Osteocyte (in vitro differentiated cells): ENCODE results near the gene DNMT3B. TPM values are rescaled to one million over a fixed set of nuclear protein-coding genes. Genes with fewer than 3 reads are reported as not detected.

Experiments
- DNase-seq: peaks from one replicate; pipeline ENCODE4 v3.0.0; 2021; ENCODE audit warnings: mixed read lengths; ENCODE audit not compliant: unreplicated experiment; ENCODE audit errors: extremely low spot score
- H3K27ac Mint-ChIP-seq: one replicate; pipeline ENCODE4 v1.8.0; 2021; ENCODE audit warnings: mild to moderate bottlenecking, mixed read lengths; ENCODE audit not compliant: unreplicated experiment
- H3K27me3 Mint-ChIP-seq: one replicate; pipeline ENCODE4 v1.8.0; 2021; ENCODE audit warnings: mixed read lengths; ENCODE audit not compliant: unreplicated experiment
- H3K36me3 Mint-ChIP-seq: one replicate; pipeline ENCODE4 v1.8.0; 2021; ENCODE audit warnings: mixed read lengths; ENCODE audit not compliant: unreplicated experiment
- H3K4me1 Mint-ChIP-seq: one replicate; pipeline ENCODE4 v1.8.0; 2021; ENCODE audit warnings: mixed read lengths; ENCODE audit not compliant: unreplicated experiment
- H3K4me3 Mint-ChIP-seq: one replicate; pipeline ENCODE4 v1.8.0; 2021; ENCODE audit warnings: mild to moderate bottlenecking, moderate library complexity, mixed read lengths; ENCODE audit not compliant: unreplicated experiment
- H3K9me3 Mint-ChIP-seq: one replicate; pipeline ENCODE4 v1.8.0; 2021; ENCODE audit warnings: mixed read lengths; ENCODE audit not compliant: unreplicated experiment
- total RNA-seq: library from RNA; stranded (reverse); gene quantifications from 2 replicates; pipeline ENCODE4 v1.2.1, GENCODE V29; 2021
- TF ChIP-seq, protein P1 (sequence below): fragments of 200-600 bp; sonication (generic); IDR thresholded peaks from 2 replicates; pipeline ENCODE4 v1.5.0; 2021; ENCODE audit warnings: antibody characterized with exemption, mild to moderate bottlenecking, moderate library complexity

Gene DNMT3B
- total RNA-seq, 1 donor from 2014 or later, result 2.9 TPM

DNA sequence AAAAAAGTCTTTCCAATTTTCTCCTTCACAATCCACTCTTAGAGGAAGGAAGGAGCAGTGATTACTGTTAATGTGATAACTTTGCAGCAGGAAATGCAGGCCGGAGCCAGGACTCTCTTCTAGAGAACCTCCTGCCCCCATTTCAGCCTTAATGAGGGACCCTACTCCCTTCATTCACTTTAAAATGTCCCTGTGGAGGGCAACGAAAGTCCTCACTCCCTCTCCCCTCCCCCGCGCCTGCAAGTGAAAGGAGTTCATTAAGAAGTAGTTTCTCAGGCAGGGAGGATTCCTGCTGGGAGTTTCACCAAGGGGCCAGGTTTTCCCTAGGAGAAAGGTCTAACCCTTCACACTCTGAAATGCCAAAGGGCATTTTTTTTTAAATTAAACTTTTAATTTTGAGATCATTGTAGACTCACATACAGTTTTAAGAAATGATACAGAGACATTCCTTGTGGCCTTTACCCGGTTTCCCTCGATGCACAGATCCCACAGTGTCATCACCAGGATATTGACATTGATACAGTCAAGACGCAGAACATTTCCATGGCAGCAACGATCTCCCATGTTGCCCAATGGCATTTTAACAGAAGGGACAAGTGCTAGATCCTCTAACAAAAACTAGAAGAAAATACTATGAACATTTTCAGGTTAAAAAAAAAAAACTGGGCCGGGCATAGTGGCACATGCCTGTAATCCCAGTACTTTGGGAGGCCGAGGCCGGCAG, 12.1 kb upstream of the DNMT3B start:
- H3K36me3 Mint-ChIP-seq, result no peaks in the 10 kb centered on the region
- TF ChIP-seq, protein P1, sequence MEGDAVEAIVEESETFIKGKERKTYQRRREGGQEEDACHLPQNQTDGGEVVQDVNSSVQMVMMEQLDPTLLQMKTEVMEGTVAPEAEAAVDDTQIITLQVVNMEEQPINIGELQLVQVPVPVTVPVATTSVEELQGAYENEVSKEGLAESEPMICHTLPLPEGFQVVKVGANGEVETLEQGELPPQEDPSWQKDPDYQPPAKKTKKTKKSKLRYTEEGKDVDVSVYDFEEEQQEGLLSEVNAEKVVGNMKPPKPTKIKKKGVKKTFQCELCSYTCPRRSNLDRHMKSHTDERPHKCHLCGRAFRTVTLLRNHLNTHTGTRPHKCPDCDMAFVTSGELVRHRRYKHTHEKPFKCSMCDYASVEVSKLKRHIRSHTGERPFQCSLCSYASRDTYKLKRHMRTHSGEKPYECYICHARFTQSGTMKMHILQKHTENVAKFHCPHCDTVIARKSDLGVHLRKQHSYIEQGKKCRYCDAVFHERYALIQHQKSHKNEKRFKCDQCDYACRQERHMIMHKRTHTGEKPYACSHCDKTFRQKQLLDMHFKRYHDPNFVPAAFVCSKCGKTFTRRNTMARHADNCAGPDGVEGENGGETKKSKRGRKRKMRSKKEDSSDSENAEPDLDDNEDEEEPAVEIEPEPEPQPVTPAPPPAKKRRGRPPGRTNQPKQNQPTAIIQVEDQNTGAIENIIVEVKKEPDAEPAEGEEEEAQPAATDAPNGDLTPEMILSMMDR, result no peak
- peaks cover 18% of the 10 kb centered on the region for H3K4me1 Mint-ChIP-seq
- no peaks in the 10 kb centered on the region for H3K9me3 Mint-ChIP-seq
- H3K27ac Mint-ChIP-seq, result no peak overlapping the region
- no peak overlapping the region for H3K4me3 Mint-ChIP-seq
- H3K27me3 Mint-ChIP-seq, result no peaks in the 10 kb centered on the region
- no peak for DNase-seq

DNA sequence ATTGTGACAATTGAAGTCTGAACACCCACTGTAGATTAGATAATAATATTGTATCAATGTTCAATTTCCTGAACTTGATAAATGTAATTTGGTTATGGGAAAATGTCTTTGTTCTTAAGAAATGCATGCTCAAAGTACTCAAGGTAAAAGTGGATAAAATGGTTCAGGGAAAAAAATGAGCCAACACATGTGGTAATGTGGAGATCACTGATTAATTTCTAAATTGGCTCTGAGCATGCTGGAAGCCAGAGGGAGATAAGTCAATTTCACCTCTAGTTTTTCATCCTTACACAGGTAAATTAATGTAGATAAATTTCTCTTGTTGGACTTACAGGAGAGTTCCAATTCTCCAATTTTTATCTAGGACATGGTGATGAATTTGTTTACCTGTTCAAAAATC, 10.9 kb upstream of the DNMT3B start:
- H3K36me3 Mint-ChIP-seq, result no peaks in the 10 kb centered on the region
- no peaks in the 10 kb centered on the region for H3K27me3 Mint-ChIP-seq
- peaks cover 13% of the 10 kb centered on the region for H3K4me1 Mint-ChIP-seq
- H3K9me3 Mint-ChIP-seq, result no peaks in the 10 kb centered on the region
- DNase-seq, result no peak
- TF ChIP-seq, protein P1, result no peak
- H3K27ac Mint-ChIP-seq, result no peak overlapping the region
- no peak overlapping the region for H3K4me3 Mint-ChIP-seq

DNA sequence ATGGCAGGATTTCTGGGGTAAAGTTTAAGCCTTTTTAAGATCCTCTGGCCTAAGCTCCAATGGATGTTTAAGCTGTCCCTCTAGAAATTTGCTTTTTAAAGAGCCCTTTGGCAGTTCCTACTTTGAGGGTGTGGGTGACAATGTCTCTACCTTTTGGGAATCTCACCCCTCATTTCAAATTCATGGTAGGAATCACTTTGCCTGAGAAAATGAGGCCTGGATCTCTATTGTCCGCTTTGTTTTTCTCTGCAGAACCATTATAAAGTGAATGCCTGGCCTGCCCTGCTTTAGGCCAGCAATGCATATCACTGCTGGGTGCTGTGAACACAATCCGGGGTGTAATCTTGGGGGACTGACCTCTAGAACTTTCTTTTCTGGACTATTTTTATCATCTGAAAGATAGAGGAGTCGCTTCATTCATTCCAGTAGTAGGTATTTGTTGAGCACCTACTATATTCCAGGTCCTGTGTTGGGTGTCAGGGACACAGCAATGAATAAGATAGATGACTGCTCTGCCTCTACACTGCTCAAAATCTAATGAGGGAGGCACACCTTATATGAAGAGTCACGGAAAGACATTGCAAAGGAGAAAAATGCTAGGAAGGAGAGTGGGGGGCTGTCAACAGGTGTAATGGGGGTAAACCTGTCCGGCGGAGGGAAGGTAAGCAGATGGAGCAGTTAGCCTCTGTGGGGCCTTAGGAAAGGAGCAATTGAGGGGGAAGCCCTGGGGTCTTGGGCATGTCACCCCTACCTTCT, 10.3 kb upstream of the DNMT3B start:
- Mint-ChIP-seq H3K36me3 (no peaks in the 10 kb centered on the region), H3K4me3 (no peak overlapping the region), H3K4me1 (peaks cover 9% of the 10 kb centered on the region), H3K27ac (no peak overlapping the region), H3K9me3 (no peaks in the 10 kb centered on the region), H3K27me3 (no peaks in the 10 kb centered on the region)
- TF ChIP-seq, protein P1, result no peak
- no peak for DNase-seq

DNA sequence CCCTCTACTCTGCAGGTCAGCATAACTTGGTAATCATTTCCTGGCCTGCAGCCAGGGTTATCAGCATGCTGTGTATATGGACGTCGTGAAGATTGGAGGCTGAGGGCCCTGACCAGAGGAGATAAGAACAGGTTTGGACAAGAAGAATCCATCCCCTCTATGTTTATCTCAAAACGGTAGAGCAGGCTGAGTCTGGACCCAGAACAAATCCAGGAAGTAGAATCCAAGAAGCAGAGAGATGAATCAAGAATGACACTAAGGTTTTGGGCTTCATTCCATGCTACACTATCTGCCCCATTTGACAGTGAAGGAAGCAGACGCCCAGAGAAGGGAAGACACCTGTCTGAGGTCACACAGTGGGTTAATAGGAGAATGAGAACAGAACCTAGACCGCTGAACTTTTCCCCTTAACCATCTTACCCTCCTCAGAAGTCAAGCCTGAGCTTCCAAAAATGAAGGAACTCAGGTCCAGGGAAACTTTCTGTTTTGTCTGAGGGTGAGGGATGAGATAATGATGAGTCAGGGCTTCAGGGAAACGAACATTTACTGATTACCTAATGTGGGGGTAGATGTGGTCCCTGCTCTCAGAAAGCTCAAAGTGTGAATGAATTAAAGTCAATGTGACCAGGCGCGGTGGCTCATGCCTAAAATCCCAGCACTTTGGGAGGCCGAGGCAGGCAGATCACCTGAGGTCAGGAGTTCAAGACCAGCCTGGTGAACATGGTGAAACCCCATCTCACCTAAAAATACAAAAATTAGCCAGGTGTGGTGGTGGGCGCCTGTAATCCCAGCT, 9.5 kb upstream of the DNMT3B start:
- Mint-ChIP-seq H3K36me3 (no peaks in the 10 kb centered on the region), H3K27me3 (no peaks in the 10 kb centered on the region), H3K9me3 (no peaks in the 10 kb centered on the region), H3K4me3 (no peak overlapping the region), H3K27ac (no peak overlapping the region), H3K4me1 (peaks cover 9% of the 10 kb centered on the region)
- TF ChIP-seq, protein P1, result no peak
- DNase-seq, result no peak

GRCh38 chr20:32753731-32754130, 8.5 kb upstream of the DNMT3B start:
- H3K27ac Mint-ChIP-seq, result no peak overlapping the region
- H3K36me3 Mint-ChIP-seq, result no peaks in the 10 kb centered on the region
- H3K27me3 Mint-ChIP-seq, result no peaks in the 10 kb centered on the region
- no peak for DNase-seq
- TF ChIP-seq, protein P1, result no peak
- H3K4me1 Mint-ChIP-seq, result peaks cover 9% of the 10 kb centered on the region
- H3K9me3 Mint-ChIP-seq, result no peaks in the 10 kb centered on the region
- no peak overlapping the region for H3K4me3 Mint-ChIP-seq
